Measurements from ENCODE around the gene OLIG1.

GRCh38 chr21:33022828-33023573 lies 46.9 kb upstream of the OLIG1 start:
- TF ChIP-seq POLR2A (IDR thresholded peaks at IDR 0.05) (no peak), CTCF (IDR thresholded peaks at IDR 0.05 in 4 of 5, conservative IDR thresholded peaks at IDR 0.05 in 1 of 5) (no peak)

All from gastrocnemius medialis (tissue), 4 donors.